ENCODE results near the gene FITM1.

Gene FITM1

DNA sequence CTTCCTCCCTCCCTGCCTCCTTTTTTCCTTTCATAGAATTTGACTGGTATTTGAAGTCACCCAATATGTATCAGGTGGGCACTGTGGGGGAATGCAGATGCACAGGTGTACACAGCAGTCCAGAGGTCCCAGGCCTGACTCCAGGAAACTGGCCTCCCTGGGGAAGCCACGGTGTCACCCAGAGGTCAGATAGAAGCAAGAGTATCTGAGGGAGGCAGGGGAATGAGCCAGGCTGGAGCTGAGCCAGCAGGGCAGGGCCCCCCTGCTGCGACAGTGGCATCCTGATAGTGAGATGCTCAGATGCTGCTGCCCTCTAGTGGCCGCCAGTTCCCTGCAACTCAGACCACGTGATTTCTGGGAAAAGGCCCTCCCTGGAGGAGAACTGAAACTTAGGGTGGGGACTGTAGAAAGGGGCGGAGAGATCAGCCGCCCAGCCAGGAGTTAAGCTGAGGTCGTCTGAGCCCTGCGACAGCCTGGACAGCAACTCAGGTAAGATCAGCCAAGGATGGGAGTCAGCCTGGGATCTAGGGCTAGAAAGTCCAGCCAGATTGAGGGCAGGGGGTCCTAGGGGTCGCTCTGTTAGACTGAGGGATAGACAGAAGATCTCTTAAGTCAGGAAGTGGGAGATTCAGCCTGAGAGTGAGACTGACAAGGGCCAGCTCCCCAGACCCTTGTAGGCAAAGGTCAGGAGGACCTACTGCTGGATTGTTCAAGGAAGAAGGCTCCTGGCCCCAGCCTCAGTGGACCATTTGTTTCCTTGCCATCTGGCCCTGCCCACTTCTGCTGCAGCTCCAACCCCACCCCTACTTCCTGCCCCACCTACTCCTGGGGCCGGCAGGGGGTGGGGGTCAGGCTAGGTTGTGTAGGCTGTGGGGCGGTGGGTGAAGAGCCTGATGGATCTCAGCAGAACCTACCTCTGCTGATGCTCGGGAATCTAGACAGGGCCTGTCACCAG is 30.7 kb downstream of the FITM1 start, which contains the start of gene IRF9:
TSS of gene IRF9 (plus strand) at position 416 of the 955 bp plus-strand sequence. CDS start 880 bp downstream, outside the sequence.
- peak; percentile 92 for DNase-seq (ENCODE audit: low read depth)

DNA sequence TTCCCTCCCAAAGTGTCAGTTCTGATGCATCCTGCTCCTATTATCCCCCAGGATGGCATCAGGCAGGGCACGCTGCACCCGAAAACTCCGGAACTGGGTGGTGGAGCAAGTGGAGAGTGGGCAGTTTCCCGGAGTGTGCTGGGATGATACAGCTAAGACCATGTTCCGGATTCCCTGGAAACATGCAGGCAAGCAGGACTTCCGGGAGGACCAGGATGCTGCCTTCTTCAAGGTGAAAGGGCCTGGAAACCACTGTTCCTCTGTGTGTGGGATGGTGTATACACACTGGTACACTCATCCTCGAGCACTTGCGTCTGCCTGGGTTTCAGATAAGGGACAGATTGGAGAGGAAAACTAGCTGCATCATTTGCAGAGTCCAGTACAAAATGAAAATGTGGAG is 31.6 kb downstream of the FITM1 start:
- DNase-seq (ENCODE audit: low read depth) = no peak

DNA sequence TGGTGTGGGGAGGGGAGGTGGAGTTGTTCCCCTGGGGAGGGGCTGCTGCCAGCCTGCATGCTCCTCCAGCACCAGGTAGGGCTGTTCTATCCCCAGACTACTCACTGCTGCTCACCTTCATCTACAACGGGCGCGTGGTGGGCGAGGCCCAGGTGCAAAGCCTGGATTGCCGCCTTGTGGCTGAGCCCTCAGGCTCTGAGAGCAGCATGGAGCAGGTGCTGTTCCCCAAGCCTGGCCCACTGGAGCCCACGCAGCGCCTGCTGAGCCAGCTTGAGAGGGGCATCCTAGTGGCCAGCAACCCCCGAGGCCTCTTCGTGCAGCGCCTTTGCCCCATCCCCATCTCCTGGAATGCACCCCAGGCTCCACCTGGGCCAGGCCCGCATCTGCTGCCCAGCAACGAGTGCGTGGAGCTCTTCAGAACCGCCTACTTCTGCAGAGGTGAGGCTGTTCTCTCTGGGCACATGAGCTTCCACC is 34.1 kb downstream of the FITM1 start:
- DNase-seq (ENCODE audit: low read depth) = no peak

DNA sequence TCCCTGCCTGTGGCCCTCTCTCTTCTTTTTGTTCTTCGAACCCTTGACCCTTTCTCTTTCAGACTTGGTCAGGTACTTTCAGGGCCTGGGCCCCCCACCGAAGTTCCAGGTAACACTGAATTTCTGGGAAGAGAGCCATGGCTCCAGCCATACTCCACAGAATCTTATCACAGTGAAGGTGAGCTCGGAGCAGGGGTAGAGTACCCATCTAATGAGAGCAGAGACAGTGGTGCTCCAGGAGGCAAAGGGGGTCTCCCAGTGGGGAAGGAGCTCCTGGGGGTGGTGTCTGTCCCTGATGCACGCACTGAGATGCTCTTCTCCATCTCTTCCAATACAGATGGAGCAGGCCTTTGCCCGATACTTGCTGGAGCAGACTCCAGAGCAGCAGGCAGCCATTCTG is 35.3 kb downstream of the FITM1 start:
- DNase-seq (ENCODE audit: low read depth) = no peak

DNA sequence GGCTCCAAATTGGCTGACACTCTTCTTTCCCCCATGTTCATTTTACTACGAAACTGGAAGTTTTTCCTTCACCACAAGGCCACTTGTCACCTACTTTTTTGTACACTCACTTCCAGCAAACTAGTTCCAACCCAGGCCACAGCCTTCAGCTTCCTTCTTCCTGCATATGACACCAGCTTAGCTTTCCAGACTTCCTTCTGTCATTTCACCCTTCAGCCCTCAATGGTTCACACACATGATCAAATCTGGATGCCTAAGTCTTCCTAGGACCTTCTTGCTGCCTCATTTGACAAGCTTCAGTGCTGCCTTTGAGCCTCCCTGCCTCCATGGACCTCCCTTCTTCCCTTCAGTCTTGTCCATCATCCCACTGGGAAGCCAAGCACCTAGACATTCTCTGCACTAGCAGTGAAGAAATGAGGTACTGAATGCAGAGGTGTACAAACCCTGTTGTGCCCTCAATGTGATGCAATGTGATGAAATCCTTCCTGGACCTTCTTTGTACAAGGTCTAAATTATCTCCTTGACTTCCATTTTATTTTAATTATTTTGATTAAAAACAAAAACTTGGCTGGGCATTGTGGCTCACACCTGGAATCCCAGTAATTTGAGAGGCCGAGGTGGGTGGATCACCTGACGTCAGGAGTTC is 37.1 kb downstream of the FITM1 start:
- DNase-seq (ENCODE audit: low read depth) = no peak

DNA sequence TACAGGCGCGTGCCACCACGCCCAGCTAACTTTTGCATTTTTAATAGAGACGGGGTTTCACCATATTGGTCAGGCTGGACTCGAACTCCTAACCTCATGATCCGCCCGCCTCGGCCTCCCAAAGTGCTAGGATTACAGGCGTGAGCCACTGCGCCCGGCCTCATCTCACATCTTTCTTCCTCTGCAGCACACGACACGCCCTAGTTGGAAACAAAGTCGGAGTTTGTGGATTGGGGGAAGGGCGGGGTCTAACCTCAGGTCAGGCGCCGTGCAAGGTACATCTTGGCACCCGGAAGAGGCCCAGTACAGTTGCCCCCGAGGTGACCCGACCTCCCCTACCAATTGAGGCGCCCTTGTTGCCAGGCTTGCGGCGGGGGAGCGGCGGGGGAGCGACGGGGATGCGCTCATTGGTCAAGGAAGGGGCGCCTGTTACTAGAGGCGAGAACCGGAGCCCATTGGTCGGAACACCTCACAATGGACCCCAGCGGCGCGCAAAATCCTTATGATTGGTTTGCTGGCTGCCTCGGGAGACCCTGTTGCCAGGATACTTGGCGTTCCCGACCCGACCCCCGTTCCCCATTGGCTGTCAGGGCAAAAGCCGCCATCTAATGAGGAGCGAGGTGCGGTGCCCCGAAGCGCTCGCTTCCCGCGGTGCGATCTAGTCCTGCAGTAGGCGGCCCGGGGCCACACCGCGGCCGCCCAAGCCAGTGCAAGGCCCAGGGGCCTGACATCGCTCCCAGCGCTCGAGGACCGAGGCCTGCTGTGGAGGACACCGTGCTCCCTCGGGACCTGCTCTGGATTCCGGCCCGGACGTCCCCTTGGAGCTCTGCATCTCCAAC is 41.2 kb downstream of the FITM1 start, which contains the start of gene REC8:
TSS of gene REC8 (plus strand) at position 659 of the 839 bp plus-strand sequence. CDS start 473 bp downstream, outside the sequence.
- peak; percentile 72 for DNase-seq (ENCODE audit: low read depth)

DNA sequence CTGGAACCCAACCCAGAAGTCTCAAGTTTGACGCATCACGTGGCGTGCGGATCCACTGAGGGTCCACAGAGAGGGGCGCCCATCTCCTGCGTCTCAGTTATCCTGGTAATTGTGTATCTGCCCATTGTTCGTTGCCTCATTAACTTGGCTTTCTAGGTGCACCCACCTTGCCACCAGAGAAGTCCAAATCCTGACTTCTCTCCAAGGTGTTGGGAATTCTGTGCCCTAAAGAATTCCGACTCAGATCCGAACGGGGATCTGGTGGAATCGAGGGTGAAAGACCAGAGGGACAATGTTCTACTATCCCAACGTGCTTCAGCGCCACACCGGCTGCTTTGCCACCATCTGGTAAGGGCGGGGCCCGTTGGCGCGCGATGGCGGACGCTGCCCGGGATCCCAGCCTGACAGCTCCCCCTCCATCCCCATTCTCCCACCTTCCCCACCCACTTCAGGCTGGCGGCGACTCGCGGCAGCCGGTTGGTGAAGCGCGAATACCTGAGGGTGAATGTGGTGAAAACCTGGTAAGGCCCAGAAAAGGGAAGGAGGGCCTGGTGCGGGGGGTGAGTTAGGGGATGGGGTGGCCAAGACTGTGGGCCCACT is 41.9 kb downstream of the FITM1 start:
- no peak for DNase-seq (ENCODE audit: low read depth)

DNA sequence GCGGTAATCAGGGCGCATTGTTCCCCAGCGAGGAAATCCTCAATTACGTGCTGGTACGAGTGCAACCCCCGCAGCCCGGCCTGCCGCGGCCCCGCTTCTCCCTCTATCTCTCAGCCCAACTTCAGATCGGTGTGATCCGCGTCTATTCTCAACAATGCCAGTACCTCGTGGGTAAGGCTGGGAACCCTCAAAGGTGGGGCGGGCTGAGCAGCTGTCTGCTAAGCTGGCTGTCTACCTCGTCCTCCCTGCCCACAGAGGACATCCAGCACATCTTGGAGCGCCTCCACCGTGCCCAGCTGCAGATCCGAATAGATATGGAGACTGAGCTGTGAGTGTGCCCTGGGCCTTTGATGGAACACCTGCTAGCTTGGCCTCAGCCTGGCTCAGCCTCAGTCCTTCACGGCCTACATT is 42.4 kb downstream of the FITM1 start:
- no peak for DNase-seq (ENCODE audit: low read depth)

DNA sequence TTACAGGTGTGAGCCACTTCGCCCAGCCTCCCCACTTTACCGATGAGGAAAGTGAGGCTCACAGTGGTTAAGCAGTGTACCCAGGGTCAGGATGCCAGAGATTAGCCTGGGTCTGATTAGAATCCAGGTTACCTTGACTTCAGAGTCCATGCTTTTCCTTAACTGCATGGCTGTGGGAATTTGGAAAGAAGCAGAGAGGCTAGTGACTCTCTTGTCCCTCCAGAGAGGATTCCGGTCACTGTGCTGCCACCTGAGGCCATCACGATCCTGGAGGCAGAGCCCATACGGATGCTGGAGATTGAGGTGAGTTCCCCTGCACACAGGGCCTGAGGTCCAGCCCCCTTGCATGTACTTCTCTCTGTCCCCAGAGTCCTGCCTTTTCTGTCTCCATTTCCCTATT is 46.1 kb downstream of the FITM1 start:
- DNase-seq (ENCODE audit: low read depth) = no peak

DNA sequence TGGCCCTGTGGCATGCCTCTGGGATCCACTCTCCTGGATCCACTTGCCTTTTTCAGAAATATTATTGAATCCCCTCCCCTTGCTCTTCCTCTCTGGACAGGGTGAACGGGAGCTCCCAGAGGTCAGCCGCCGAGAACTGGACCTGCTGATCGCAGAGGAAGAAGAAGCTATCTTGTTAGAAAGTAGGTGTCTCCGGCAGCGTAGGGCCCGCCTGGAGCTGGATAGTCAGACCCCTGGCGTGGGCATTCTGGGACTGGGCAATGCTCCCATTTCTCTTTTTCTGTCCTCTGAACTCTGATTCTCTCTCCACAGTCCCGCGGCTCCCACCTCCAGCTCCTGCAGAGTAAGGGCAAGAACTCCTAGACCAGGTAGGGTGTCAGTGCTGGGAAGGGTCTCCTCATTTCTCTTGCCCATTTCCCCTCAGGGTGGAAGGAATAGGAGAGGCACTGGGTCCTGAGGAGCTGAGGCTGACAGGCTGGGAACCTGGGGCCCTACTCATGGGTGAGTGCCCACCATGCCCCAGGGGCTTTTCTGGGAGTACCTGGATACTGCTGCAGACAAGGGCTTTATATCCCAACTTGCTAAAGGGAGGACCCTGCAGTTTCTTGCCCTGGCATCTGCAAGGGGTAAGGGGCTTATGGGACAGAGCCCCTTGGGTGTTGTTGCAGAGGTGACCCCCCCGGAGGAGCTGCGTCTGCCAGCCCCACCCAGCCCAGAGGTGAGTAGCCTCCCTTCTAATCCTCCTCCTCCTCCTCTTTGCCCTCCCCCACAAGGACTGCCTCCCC is 46.8 kb downstream of the FITM1 start:
- DNase-seq (ENCODE audit: low read depth) = no peak

DNA sequence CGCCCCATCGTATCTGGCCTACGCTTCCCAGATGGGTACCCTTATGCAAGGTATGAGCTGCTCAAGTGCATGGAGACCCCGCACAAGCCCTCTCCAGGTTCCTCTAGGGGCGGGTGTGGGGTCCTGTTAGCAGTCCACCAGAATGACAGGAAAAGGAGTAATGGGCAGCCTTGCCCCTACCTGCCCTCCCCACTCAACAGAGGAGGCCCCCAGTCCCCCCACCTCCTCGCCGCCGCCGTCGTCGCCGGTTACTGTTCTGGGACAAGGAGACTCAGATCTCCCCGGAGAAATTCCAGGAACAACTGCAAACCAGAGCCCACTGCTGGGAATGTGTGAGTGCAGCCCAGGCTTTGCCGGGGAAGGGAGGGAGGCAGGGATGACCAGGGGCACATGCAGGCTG is 47.4 kb downstream of the FITM1 start:
- no peak for DNase-seq (ENCODE audit: low read depth)

DNA sequence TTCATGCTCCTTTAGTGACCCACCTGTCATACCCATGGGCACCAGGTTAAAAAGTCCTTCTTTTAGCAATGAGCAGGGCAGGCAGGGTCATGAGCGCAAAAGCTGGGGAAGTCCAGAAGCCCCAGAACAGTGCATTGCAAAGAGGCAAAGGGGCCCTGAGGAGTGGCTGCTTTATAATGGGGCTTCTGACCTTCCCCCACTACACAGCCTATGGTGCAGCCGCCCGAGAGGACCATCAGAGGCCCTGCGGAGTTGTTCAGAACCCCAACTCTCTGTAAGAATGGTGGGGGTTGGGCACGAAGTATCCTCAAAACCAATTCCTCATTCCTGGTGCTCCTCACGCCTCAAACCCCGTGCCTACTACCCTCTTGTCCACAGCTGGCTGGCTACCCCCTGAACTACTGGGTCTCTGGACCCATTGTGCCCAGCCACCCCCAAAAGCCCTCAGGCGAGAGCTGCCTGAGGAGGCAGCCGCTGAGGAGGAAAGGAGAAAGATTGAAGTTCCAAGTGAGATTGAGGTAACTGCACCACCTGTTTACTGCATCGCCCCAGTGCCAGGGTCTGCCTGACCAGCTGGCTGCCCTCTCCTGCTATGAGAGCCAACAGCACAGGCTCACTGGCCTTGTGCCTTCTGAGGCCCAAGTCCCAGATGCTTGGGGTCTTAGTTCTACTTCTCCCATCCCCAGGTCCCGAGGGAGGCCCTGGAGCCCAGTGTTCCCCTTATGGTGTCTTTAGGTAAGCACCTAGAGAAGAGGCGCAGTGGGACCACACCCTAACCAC is 48.1 kb downstream of the FITM1 start:
- DNase-seq (ENCODE audit: low read depth) = no peak

DNA sequence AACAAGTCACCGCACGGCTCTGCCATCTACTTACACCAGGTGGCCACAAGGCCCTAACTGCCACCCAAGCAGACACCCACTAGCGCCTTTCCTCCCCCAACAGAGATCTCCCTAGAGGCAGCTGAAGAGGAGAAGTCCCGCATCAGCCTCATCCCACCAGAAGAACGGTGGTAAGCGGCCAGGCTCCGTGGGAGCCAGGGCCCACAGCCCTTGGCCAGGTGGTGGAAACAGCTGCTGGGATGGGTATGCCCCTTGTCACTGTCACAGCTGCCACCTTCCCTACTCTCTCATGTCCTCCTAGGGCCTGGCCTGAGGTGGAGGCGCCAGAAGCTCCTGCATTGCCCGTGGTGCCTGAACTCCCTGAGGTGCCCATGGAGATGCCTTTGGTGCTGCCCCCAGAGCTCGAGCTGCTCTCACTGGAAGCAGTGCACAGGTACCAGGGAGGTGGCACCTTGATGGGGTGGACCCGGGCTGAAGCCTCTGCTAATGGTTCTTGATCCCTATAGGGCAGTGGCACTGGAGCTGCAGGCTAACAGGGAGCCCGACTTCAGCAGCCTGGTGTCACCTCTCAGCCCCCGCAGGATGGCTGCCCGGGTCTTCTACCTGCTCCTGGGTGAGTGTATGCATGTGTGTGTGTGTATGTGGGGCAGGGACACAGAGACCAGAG is 49.0 kb downstream of the FITM1 start:
- no peak for DNase-seq (ENCODE audit: low read depth)

DNA sequence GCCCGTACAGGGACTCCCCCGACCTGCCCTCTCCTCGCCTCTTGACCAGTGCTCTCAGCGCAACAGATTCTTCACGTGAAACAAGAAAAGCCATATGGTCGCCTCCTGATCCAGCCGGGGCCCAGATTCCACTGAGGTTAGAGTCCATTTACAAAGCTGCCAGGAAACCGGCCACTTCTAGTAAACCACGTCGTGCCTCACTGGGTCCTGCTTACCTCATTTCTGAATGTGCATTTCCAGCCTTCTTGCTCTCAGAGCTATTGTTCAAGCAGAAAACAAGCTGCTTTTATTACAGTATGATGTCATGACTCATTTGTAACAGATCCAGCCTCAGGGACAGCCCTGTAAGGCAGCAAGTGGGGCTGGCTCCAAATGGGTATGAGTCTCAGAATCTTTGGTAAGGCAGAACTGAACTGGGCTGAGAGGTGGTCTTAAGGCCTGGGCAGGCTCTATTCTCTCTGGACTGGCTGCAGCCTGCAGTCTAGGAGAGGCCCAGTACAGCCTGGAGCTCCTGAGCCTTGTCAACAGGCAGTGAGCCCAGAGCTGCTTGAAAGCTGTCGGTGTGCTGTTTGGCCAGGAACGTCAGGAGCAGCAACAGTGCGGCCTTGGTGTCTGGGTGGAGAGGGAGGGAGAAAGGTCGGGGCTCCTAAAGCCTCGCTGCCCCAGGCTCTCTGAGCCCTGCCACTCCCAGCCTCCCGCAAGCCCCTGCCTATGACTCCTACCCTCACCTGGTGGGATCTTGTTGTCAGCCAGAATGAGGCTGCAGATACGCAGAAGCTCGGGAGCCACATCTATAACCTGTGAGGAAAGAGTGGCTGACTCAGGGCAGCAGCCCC is 49.7 kb downstream of the FITM1 start:
- no peak for DNase-seq (ENCODE audit: low read depth)

DNA sequence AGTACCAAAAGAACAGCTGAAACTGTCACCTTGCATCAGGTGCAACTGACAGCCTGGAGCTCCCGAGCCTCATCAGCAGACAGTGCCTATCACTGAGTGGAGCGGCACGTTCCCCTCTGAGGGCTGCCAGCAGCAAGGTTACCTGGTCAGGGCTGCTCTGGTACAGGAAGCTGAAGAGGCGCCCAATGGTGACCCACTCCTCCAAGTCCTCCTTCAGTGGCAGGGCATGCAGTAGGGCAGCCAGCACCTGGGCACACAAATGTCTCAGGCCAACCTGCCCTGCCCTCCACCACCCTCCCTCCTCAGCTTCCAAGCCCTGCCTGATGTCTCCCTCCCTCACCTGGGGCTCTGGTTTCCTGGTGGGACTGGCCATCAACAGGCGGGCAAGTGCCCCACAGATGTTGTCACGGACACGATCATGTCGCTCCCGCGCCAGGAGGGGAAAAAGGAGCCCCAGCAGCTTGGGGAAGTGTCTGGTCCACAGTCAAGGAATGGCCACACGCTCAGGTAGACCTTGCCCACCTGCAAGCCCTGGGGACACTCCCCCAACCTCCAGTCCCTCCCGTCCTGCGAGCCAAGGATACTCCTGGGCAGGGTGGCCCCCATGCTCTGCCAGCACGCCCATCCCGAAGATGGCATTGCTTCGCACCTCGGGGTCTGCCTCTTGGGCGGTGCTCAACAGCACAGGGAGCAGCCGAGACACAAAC is 51.1 kb downstream of the FITM1 start:
- DNase-seq (ENCODE audit: low read depth) = no peak

Measured in fibroblast of the conjunctiva (primary cell).